Lower leg skin (tissue), 4 donors: Measurements from ENCODE around the gene C14orf132. TPM values are rescaled to one million over a fixed set of nuclear protein-coding genes. Genes with fewer than 3 reads are reported as not detected.

Experiments
- DNase-seq, 2 donors: peaks; one replicate each; pipeline ENCODE4 v3.0.0-alpha.2; 2019; ENCODE audit warnings: low spot score in 2 of 2
- H3K4me3 ChIP-seq: fragments of 200-600 bp; sonication (generic); 2 replicates; pipeline ENCODE4 v1.5.1; 2017; ENCODE audit warnings: mild to moderate bottlenecking, low read depth; ENCODE audit not compliant: poor library complexity, severe bottlenecking
- CTCF ChIP-seq, 3 donors: fragments of 450-650 bp; IDR thresholded peaks; one replicate each; pipeline ENCODE4 v1.5.1; 2016; ENCODE audit warnings: antibody characterized with exemption in 3 of 3, mild to moderate bottlenecking in 3 of 3, moderate library complexity in 2 of 3
- POLR2A ChIP-seq, 2 donors: fragments of 450-650 bp; IDR thresholded peaks; one replicate each; pipeline ENCODE4 v1.6.1; 2016 to 2017; ENCODE audit warnings: antibody characterized with exemption in 2 of 2, mild to moderate bottlenecking in 1 of 2, moderate library complexity in 1 of 2
- WGBS, 2 donors: methylation state at CpG; one replicate each; pipeline ENCODE4 v1.1.5; 2018; 5-methylcytosine and 5-hydroxymethylcytosine counted together
- intact Hi-C: fragments of 100-400 bp; cut with DNase I; formaldehyde crosslinking; loops from one replicate; pipeline ENCODE4 v1.15.0; 2023; ENCODE audit warnings: low total_unique reads
- total RNA-seq, 4 donors: library from RNA; depleted of rRNA; stranded (reverse); fragments of >200 nt; gene quantifications; one replicate each; pipeline ENCODE4 v1.1.0, GENCODE V29; 2016

C14orf132 gene
- total RNA-seq, 4 donors from 2014 or later: 9.6 to 24.9 (median 16.6) TPM

- H3K4me3 ChIP-seq: no peak overlapping the region
- no peak for DNase-seq
- 78 to 79% methylated on average over 5 of the region's 5 CpGs for WGBS, 2 donors
- TF ChIP-seq CTCF (IDR thresholded peaks at IDR 0.05) (no peak), POLR2A (IDR thresholded peaks at IDR 0.05) (no peak)
- intact Hi-C loops: no loop called here
These were observed 87.7 kb downstream of the C14orf132 start for GRCh38 chr14:96126783-96127271.

- no peak for DNase-seq
- H3K4me3 ChIP-seq: no peak overlapping the region
- TF ChIP-seq CTCF (IDR thresholded peaks at IDR 0.05) (no peak), POLR2A (IDR thresholded peaks at IDR 0.05) (no peak)
- 93 to 94% methylated on average over 7 of the region's 7 CpGs for WGBS, 2 donors
- intact Hi-C loops: no loop called here
These were observed 90.1 kb downstream of the C14orf132 start for GRCh38 chr14:96129128-96129736.

GRCh38 chr14:96130391-96130790, 91.2 kb downstream of the C14orf132 start:
- intact Hi-C loops: no loop called here
- WGBS, 2 donors: 94 to 96% methylated on average over 6 of the region's 6 CpGs
- no peak for TF ChIP-seq POLR2A (IDR thresholded peaks at IDR 0.05)
- no peak for TF ChIP-seq CTCF (IDR thresholded peaks at IDR 0.05)
- no peak overlapping the region for H3K4me3 ChIP-seq
- DNase-seq: no peak

- no peak for DNase-seq
- H3K4me3 ChIP-seq: no peak overlapping the region
- intact Hi-C loops: no loop called here
- WGBS, 2 donors: 62 to 73% methylated on average over 2 of the region's 2 CpGs
- TF ChIP-seq CTCF (IDR thresholded peaks at IDR 0.05): no peak
- TF ChIP-seq POLR2A (IDR thresholded peaks at IDR 0.05): no peak
These were observed 91.7 kb downstream of the C14orf132 start for GRCh38 chr14:96130854-96131253.

GRCh38 chr14:96131836-96132235, 92.7 kb downstream of the C14orf132 start:
- DNase-seq: no peak
- intact Hi-C loops: no loop called here
- H3K4me3 ChIP-seq: no peak overlapping the region
- no peak for TF ChIP-seq CTCF (IDR thresholded peaks at IDR 0.05)
- no peak for TF ChIP-seq POLR2A (IDR thresholded peaks at IDR 0.05)
- 69 to 79% methylated on average over 4 of the region's 4 CpGs for WGBS, 2 donors

GRCh38 chr14:96134508-96134907, 95.3 kb downstream of the C14orf132 start:
- intact Hi-C loops: no loop called here
- DNase-seq: no peak
- no peak for TF ChIP-seq POLR2A (IDR thresholded peaks at IDR 0.05)
- no peak for TF ChIP-seq CTCF (IDR thresholded peaks at IDR 0.05)
- WGBS, 2 donors: 75 to 82% methylated on average over 6 of the region's 6 CpGs
- H3K4me3 ChIP-seq: no peak overlapping the region
